Rectal smooth muscle tissue (tissue), 1 donor: ENCODE results near the gene SLC29A1.

Experiments
- H3K27ac ChIP-seq: one replicate; pipeline ENCODE4 v1.7.0; 2013; ENCODE audit warnings: low read depth, low read length, inconsistent platforms
- H3K27me3 ChIP-seq: one replicate; pipeline ENCODE4 v1.7.0; 2013; ENCODE audit warnings: low read length; ENCODE audit not compliant: control insufficient read depth, insufficient read depth
- H3K36me3 ChIP-seq: one replicate; pipeline ENCODE4 v1.7.0; 2013; ENCODE audit warnings: low read length; ENCODE audit not compliant: control insufficient read depth, insufficient read depth
- H3K4me1 ChIP-seq: one replicate; pipeline ENCODE4 v1.7.0; 2013; ENCODE audit warnings: low read length; ENCODE audit not compliant: control insufficient read depth, insufficient read depth
- H3K4me3 ChIP-seq: one replicate; pipeline ENCODE4 v1.7.0; 2013; ENCODE audit warnings: low read length
- H3K9ac ChIP-seq: one replicate; pipeline ENCODE4 v1.7.0; 2013; ENCODE audit warnings: low read length

SLC29A1 gene

GRCh38 chr6:44258325-44258863 lies 35.0 kb downstream of the SLC29A1 start:
- Histone ChIP-seq H3K4me1 (peaks cover 7% of the 10 kb centered on the region), H3K9ac (no peak overlapping the region), H3K27ac (no peak overlapping the region), H3K4me3 (no peak overlapping the region), H3K27me3 (no peaks in the 10 kb centered on the region), H3K36me3 (peaks cover 25% of the 10 kb centered on the region)

- Histone ChIP-seq H3K9ac (no peak overlapping the region), H3K4me1 (peaks cover 12% of the 10 kb centered on the region), H3K27me3 (no peaks in the 10 kb centered on the region), H3K4me3 (no peak overlapping the region), H3K27ac (no peak overlapping the region), H3K36me3 (peaks cover 20% of the 10 kb centered on the region)
Measured at GRCh38 chr6:44258921-44259320, 35.5 kb downstream of the SLC29A1 start.

- Histone ChIP-seq H3K27ac (no peak overlapping the region), H3K9ac (no peak overlapping the region), H3K27me3 (no peaks in the 10 kb centered on the region), H3K4me3 (no peak overlapping the region), H3K36me3 (peaks cover 9% of the 10 kb centered on the region), H3K4me1 (peaks cover 21% of the 10 kb centered on the region)
Measured at GRCh38 chr6:44260011-44260410, 36.6 kb downstream of the SLC29A1 start.

GRCh38 chr6:44260451-44261297 lies 37.3 kb downstream of the SLC29A1 start:
- Histone ChIP-seq H3K9ac (no peak overlapping the region), H3K36me3 (peaks cover 5% of the 10 kb centered on the region), H3K27me3 (no peaks in the 10 kb centered on the region), H3K27ac (no peak overlapping the region), H3K4me1 (peaks cover 21% of the 10 kb centered on the region), H3K4me3 (no peak overlapping the region)

GRCh38 chr6:44261581-44261980 lies 38.2 kb downstream of the SLC29A1 start:
- H3K27ac ChIP-seq, result no peak overlapping the region
- peaks cover 17% of the 10 kb centered on the region for H3K4me1 ChIP-seq
- peaks cover 5% of the 10 kb centered on the region for H3K36me3 ChIP-seq
- no peak overlapping the region for H3K4me3 ChIP-seq
- no peak overlapping the region for H3K9ac ChIP-seq
- H3K27me3 ChIP-seq, result no peaks in the 10 kb centered on the region

GRCh38 chr6:44262467-44263353 lies 39.3 kb downstream of the SLC29A1 start:
- H3K9ac ChIP-seq, result no peak overlapping the region
- H3K27me3 ChIP-seq, result no peaks in the 10 kb centered on the region
- H3K4me3 ChIP-seq, result peak overlapping the region; percentile 93
- H3K4me1 ChIP-seq, result peaks cover 16% of the 10 kb centered on the region
- peaks cover 5% of the 10 kb centered on the region for H3K36me3 ChIP-seq
- no peak overlapping the region for H3K27ac ChIP-seq

- H3K36me3 ChIP-seq, result peaks cover 5% of the 10 kb centered on the region
- H3K4me1 ChIP-seq, result peaks cover 16% of the 10 kb centered on the region
- peak overlapping the region; percentile 93 for H3K4me3 ChIP-seq
- H3K9ac ChIP-seq, result peak overlapping the region; percentile 47
- H3K27me3 ChIP-seq, result peaks cover 5% of the 10 kb centered on the region
- no peak overlapping the region for H3K27ac ChIP-seq
Measured at GRCh38 chr6:44263354-44264100, 40.1 kb downstream of the SLC29A1 start.

GRCh38 chr6:44264154-44265006 lies 41.0 kb downstream of the SLC29A1 start:
- peak overlapping the region; percentile 70 for H3K27ac ChIP-seq
- H3K4me3 ChIP-seq, result peak overlapping the region; percentile 93
- H3K9ac ChIP-seq, result peak overlapping the region; percentile 61
- H3K36me3 ChIP-seq, result peaks cover 5% of the 10 kb centered on the region
- peaks cover 16% of the 10 kb centered on the region for H3K4me1 ChIP-seq
- peaks cover 9% of the 10 kb centered on the region for H3K27me3 ChIP-seq

GRCh38 chr6:44265007-44265721 lies 41.8 kb downstream of the SLC29A1 start, which contains the start of gene NFKBIE:
TSS of gene NFKBIE (minus strand) at chr6:44265551. CDS start at chr6:44265346, 205 bp downstream.
- peaks cover 16% of the 10 kb centered on the region for H3K4me1 ChIP-seq
- peak within 1 kb of the TSS; percentile 70 for H3K27ac ChIP-seq
- H3K36me3 ChIP-seq, result peaks cover 1% of the 10 kb centered on the region
- H3K4me3 ChIP-seq, result peak within 1 kb of the TSS; percentile 93
- H3K9ac ChIP-seq, result peak within 1 kb of the TSS; percentile 61
- peaks cover 14% of the 10 kb centered on the region for H3K27me3 ChIP-seq

- Histone ChIP-seq H3K27me3 (peaks cover 14% of the 10 kb centered on the region), H3K27ac (no peak overlapping the region), H3K36me3 (no peaks in the 10 kb centered on the region), H3K4me1 (peaks cover 16% of the 10 kb centered on the region), H3K4me3 (peak overlapping the region; percentile 93), H3K9ac (no peak overlapping the region)
Measured at GRCh38 chr6:44265722-44266233, 42.4 kb downstream of the SLC29A1 start.
